GM18909 (cell line): ENCODE measurements around the gene GMDS.

Experiments used
- ATAC-seq: cut with Tn5 transposase; IDR thresholded peaks from one replicate; pipeline ENCODE4 v1.9.1; 2021; ENCODE audit warnings: mild to moderate bottlenecking; ENCODE audit not compliant: unreplicated experiment, poor library complexity

Gene GMDS

GRCh38 chr6:1738558-1739081 lies 506.8 kb downstream of the GMDS start:
- no peak for ATAC-seq

- no peak for ATAC-seq
These were observed 507.7 kb downstream of the GMDS start for GRCh38 chr6:1737463-1738311.

DNA sequence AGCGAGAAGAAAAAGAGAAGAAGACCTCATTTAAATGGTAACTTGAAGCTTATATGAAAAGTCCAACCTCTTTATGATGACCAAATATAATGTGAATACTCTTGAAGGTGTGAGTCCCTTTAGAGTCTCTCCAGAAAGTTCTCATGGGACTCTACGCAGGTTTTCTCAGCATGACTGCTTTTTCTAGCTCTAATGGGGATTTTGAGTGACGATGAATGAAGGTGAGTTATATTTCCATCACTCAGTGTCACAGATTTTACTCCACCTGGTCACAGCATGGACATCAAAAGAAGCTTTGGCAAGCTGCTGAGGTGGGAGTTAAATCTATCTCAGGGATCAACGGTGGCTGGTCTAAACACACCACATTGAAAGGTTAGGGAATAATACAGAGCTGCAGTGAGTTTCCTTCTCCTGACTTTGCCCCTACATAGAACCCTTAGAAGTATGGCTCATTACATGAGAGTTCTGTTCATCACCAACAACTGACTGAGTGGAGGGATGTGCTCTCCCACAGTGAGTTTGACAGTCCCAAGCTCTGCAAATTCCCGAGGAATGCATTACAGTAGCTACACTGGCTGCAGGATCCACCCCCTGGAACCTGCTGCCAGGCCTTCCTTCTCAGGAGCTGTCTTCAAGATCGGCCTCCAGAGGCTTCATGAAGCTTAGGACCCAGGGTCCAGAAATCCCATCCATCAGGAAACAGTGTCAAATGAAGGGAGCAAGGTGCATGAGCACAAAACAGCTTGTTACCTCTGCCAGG lies 508.9 kb downstream of the GMDS start:
- ATAC-seq: no peak

DNA sequence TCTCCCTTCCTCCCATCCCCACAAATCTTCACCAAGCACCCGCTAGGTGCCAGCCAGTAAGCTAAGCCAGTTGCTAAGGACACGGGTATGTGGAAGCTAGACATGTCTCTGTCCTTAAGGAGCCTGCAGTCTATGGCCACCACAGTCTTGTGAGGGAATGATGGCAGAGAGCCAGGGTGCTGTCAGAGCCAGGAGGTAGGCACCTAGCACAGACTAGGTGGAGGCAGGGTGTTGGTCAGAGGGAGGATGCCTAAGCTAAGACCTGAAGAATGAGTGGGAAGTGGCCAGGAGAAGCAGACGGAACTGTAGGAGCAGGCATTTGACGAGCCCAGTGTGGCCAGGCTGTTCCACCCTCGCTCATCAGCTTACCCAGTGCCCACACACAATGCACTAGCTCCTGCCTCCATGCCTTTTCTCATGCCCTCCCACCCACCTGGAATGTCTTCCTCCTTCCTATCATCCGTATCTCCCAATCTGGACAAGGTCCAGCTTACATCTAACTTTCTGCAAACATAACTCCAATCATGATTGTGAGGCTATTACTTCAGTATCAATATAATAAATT lies 510.1 kb downstream of the GMDS start:
- ATAC-seq: no peak

DNA sequence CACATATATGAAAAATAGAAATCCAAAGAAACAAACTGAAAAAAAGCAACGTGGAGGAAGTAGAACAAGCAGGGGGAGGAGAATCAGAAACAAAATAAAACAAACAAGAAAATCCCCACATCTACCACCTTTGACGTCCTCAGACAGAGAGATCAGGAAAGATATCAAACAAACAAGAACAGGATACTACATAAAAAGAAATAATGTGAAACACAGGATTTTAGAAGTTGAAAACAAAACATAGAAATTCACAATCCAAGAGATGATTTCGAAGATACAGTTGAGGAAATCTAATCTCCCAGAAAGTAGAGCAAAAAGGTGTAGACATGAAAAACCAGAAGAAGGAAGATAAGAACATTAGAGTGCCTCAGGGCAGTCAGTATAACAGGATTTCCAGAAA lies 514.5 kb downstream of the GMDS start:
- ATAC-seq: no peak

GRCh38 chr6:1729750-1730140 lies 515.7 kb downstream of the GMDS start:
- ATAC-seq: no peak

GRCh38 chr6:1729133-1729749 lies 516.2 kb downstream of the GMDS start:
- ATAC-seq: no peak

DNA sequence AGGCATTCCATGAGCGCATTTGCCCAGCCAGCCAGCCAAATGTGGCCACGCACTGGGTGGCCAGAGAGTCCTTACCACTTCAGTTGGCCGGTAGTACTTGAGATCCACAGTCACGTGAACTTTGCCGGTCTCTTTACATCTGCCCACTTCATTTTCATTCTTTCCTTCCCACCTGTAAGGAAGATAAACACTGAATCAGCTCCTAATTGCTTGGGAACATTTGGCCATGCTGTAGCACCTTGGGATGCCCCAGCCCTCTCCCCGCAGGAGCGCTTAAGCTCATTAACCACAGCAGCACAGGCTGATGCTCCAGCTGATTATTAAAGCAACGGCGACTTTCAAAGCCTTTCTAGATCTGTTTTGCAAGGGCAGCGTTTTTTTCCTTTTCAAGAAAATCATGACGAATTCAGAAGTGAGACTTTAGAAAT lies 519.0 kb downstream of the GMDS start:
- ATAC-seq: no peak

DNA sequence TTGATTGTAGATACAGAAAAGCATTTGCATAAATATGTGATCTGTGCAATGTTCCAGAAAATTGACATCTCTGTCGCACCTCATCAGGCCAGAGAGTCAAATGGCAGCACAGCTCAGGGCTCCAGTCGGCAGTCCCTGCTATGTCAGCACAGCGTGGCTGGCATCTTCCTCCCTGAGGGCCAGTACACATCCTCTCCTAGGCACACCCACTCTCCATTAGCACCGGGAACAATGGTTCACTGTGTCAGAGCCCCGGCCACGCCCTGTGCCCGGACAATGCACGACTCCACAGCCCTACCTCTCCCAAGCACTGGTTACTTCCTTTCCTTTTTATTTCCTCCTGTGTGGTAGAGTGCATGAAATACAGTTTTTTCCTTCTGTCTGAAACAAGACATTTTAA lies 520.8 kb downstream of the GMDS start:
- ATAC-seq: no peak

DNA sequence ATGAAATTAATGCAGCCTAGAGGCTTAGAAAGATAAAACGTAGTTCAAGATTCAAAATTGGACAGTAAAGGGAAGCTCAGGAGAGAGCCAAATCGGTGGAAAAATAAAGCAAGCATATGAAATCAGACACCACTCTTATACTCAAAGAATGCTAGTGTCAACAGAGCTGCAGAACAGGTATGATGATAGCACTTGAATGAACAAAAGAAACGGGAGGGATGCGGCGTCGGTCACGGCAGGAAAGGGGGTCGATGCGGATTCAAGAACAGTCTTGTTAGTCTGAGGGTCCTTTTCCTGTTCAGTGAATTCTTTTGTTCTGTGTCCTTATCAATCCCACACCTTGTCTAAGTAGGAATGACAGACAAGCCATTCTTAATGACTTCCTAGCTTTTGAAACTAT lies 521.3 kb downstream of the GMDS start:
- ATAC-seq: no peak

DNA sequence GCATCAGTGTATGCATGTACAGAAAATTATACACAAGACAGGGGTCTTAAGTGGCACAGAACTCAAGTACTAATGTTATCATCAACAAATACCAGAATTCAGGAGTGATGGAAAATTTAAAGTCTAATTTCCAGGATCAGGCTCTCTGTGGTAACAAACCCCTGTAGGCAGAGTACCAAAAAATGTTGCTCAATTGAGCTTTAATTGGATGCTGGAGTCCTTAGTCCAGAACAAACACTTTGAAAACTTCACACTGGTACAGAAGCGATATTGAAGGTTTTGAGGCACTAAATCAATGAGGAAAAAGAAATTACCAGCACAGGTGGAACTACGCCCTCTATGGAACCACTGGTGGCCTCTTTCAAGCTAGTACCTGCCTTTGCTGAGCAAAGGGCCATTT lies 522.6 kb downstream of the GMDS start:
- ATAC-seq: no peak

- no peak for ATAC-seq
These were observed 524.6 kb downstream of the GMDS start for GRCh38 chr6:1720620-1721322.

GRCh38 chr6:1719922-1720321 lies 525.5 kb downstream of the GMDS start:
- no peak for ATAC-seq

GRCh38 chr6:1716868-1717267 lies 528.5 kb downstream of the GMDS start:
- no peak for ATAC-seq

DNA sequence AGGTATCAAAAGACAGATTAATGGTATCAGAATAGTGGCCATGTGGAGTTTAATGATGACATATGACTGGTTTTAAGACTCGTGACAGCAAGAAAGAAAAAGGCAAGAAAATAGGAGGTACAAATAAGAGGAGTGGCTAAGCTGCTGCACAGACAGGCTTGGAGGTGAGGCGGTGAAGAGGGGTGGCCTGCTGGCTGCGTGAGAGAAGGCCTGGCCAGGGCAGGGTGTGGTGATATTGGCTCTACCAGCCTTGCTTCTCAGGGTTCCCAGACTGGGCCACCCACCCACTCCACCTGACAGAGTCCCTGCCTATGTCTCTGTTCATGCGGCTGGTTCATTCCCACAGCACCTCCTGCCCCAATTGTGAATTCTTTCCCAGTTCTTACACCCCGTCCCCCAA lies 529.0 kb downstream of the GMDS start:
- no peak for ATAC-seq

DNA sequence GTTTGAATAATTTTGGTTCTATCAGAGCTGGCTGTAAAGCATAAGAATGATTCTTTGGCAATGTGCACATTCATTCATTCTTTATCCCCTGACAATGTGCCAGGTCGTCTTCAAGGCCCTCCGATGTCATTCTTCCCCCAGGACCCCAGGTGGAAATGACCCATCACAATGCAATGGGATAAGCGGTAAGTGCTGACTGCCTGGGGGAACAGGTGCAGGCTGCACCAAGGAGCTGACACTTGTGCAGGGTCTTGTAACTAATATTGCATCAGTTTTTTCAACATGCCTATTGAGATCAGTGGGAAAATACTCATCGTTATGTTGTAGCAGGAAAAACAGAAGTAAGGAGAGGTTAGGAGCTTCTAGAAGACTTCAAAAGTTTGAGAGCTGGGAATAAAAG lies 530.1 kb downstream of the GMDS start:
- no peak for ATAC-seq

DNA sequence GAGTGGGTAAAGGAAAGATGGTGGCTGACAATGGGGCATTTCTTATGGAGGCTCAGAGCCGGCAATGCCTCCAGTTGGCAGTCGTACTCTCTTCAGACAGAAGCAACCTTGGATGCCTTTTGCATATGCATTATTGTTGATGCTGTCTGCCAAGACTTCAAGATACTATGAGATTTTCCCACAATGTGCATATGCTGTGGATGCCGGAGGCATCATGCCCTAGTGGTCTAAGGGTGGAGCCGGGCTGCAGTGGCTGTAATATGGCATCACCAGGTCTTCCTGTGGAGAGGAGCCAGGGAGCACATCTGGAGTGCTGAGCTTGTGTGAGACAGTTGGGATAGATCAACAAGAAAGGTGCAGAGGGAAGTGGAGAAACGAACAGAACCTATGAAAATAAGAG lies 530.8 kb downstream of the GMDS start:
- no peak for ATAC-seq

GRCh38 chr6:1713016-1713600 lies 532.3 kb downstream of the GMDS start:
- no peak for ATAC-seq

GRCh38 chr6:1712451-1712850 lies 533.0 kb downstream of the GMDS start:
- no peak for ATAC-seq

GRCh38 chr6:1711136-1711535 lies 534.3 kb downstream of the GMDS start:
- no peak for ATAC-seq
